H1 (cell line): Measurements from ENCODE around the gene DICER1. TPM values are rescaled to one million over a fixed set of nuclear protein-coding genes. Genes with fewer than 3 reads are reported as not detected.

Experiments used
- CTCF ChIA-PET: fragments of 300-600 bp; sonication (Branson Sonifier 250); formaldehyde crosslinking; loops from one replicate; lab custom pipeline; 2021; ENCODE audit not compliant: partially characterized antibody; lab: Charles Lee
- POLR2A ChIA-PET: fragments of 300-600 bp; sonication (Branson Sonifier 250); formaldehyde crosslinking; loops from one replicate; lab custom pipeline; 2021; ENCODE audit warnings: inconsistent platforms; ENCODE audit not compliant: partially characterized antibody; lab: Charles Lee
- DNase-seq, 2 experiments: peaks; one replicate each; pipeline versions ENCODE4 v3.0.0 to v3.0.0-alpha.2; 2010 to 2022; ENCODE audit warnings: low spot score in 2 of 2, low read depth in 1 of 2, mixed read lengths in 1 of 2
- FAIRE-seq: peaks from 2 replicates; lab custom pipeline; 2011; peaks lifted over from hg19 to GRCh38; lab: Jason Lieb, UNC
- H2AFZ ChIP-seq: 2 replicates; pipeline ENCODE4 v1.8.1; 2012; ENCODE audit warnings: low read length, inconsistent platforms
- H2AK5ac ChIP-seq: 2 replicates; pipeline ENCODE4 v1.6.1; 2013; ENCODE audit warnings: low read depth, low read length
- H2BK120ac ChIP-seq: replicated peaks from 2 replicates; pipeline ENCODE3; 2013; ENCODE audit warnings: low read depth, low read length, inconsistent platforms
- H2BK12ac ChIP-seq: 2 replicates; pipeline ENCODE4 v1.6.1; 2013; ENCODE audit warnings: low read depth, low read length
- H2BK15ac ChIP-seq: 2 replicates; pipeline ENCODE4 v1.6.1; 2013; ENCODE audit warnings: low read length
- H2BK20ac ChIP-seq: 2 replicates; pipeline ENCODE4 v1.6.1; 2013; ENCODE audit warnings: low read length
- H2BK5ac ChIP-seq: 2 replicates; pipeline ENCODE4 v1.6.1; 2013; ENCODE audit warnings: low read depth, low read length
- H3K14ac ChIP-seq: 2 replicates; pipeline ENCODE4 v1.6.1; 2013; ENCODE audit warnings: inconsistent platforms; ENCODE audit not compliant: insufficient read length
- H3K18ac ChIP-seq: 2 replicates; pipeline ENCODE4 v1.6.1; 2013; ENCODE audit warnings: low read length; ENCODE audit errors: extremely low read depth
- H3K23ac ChIP-seq: 2 replicates; pipeline ENCODE4 v1.6.1; 2013; ENCODE audit warnings: inconsistent platforms; ENCODE audit not compliant: insufficient read length
- H3K23me2 ChIP-seq: 2 replicates; pipeline ENCODE4 v1.6.1; 2013; ENCODE audit warnings: low read depth, low read length
- H3K27ac ChIP-seq: 2 replicates; pipeline ENCODE4 v1.6.1; 2011; ENCODE audit warnings: low read depth, low read length, inconsistent platforms
- H3K27me3 ChIP-seq, 4 experiments: replicated peaks in 1 of 4; 1 replicate in 1 of 4; 2 replicates in 3 of 4; pipeline versions ENCODE4 v1.6.1 to v1.8.1; 2011 to 2013; ENCODE audit warnings: low read length in 3 of 4, mild to moderate bottlenecking in 3 of 4, inconsistent platforms in 2 of 4, mixed read lengths in 2 of 4, moderate library complexity in 1 of 4; ENCODE audit not compliant: control insufficient read depth in 3 of 4, insufficient read depth in 3 of 4; ENCODE audit errors: extremely low read depth in 1 of 4
- H3K36me3 ChIP-seq, 4 experiments: 2 replicates each; pipeline versions ENCODE4 v1.6.1 to v1.8.1; 2011 to 2013; ENCODE audit warnings: mild to moderate bottlenecking in 4 of 4, low read length in 3 of 4, moderate library complexity in 2 of 4, control low read depth in 1 of 4, inconsistent platforms in 1 of 4; ENCODE audit not compliant: insufficient read depth in 4 of 4, control insufficient read depth in 2 of 4
- H3K4ac ChIP-seq: replicated peaks from 2 replicates; pipeline ENCODE3; 2013; ENCODE audit warnings: low read length, low read depth, mixed read lengths, inconsistent platforms; ENCODE audit not compliant: insufficient read length
- H3K4me1 ChIP-seq, 4 experiments: replicated peaks in 1 of 4; 1 replicate in 1 of 4; 2 replicates in 3 of 4; pipeline versions ENCODE4 v1.6.1 to v1.8.1; 2011 to 2013; ENCODE audit warnings: low read length in 3 of 4, inconsistent platforms in 2 of 4, mixed read lengths in 1 of 4; ENCODE audit not compliant: insufficient read depth in 4 of 4, control insufficient read depth in 3 of 4
- H3K4me2 ChIP-seq, 2 experiments: 2 replicates each; pipeline versions ENCODE4 v1.6.1 to v1.8.1; 2011 to 2013; ENCODE audit warnings: low read depth in 2 of 2, low read length in 2 of 2, control low read depth in 1 of 2, inconsistent platforms in 1 of 2, mild to moderate bottlenecking in 1 of 2; ENCODE audit not compliant: insufficient read depth in 1 of 2
- H3K4me3 ChIP-seq, 4 experiments: fragments of 200-600, 300-600 bp in 1 of 4; sonication (generic), shearing (Covaris generic), sonication (Bioruptor Twin) in 1 of 4; 2 replicates each; pipeline versions ENCODE4 v1.5.1 to v1.8.1; 2011 to 2016; ENCODE audit warnings: low read length in 4 of 4, low read depth in 3 of 4, control low read depth in 2 of 4, inconsistent platforms in 2 of 4, mild to moderate bottlenecking in 2 of 4, mixed read lengths in 1 of 4, moderate library complexity in 1 of 4; ENCODE audit not compliant: insufficient read depth in 2 of 4; ENCODE audit errors: extremely low read depth in 1 of 4
- H3K56ac ChIP-seq: replicated peaks from 2 replicates; pipeline ENCODE3; 2013; ENCODE audit warnings: low read depth, mild to moderate bottlenecking, mixed read lengths, low read length, inconsistent platforms; ENCODE audit not compliant: insufficient read length
- H3K79me1 ChIP-seq: 2 replicates; pipeline ENCODE4 v1.6.1; 2013; ENCODE audit warnings: low read depth, low read length, control low read depth
- H3K79me2 ChIP-seq, 2 experiments: 2 replicates each; pipeline versions ENCODE4 v1.6.1 to v1.8.1; 2012 to 2013; ENCODE audit warnings: low read length in 2 of 2, mild to moderate bottlenecking in 2 of 2, inconsistent platforms in 1 of 2; ENCODE audit not compliant: insufficient read depth in 2 of 2, control insufficient read depth in 1 of 2
- H3K9ac ChIP-seq, 4 experiments: replicated peaks in 1 of 4; 1 replicate in 1 of 4; 2 replicates in 3 of 4; pipeline versions ENCODE4 v1.6.1 to v1.8.1; 2011 to 2013; ENCODE audit warnings: low read depth in 3 of 4, low read length in 3 of 4, control low read depth in 2 of 4, mild to moderate bottlenecking in 2 of 4, moderate library complexity in 2 of 4, inconsistent platforms in 1 of 4; ENCODE audit errors: extremely low read depth in 1 of 4
- H3K9me3 ChIP-seq, 2 experiments: 2 replicates each; pipeline versions ENCODE4 v1.6.1 to v1.8.1; 2012 to 2013; ENCODE audit warnings: mild to moderate bottlenecking in 2 of 2, moderate library complexity in 2 of 2, control low read depth in 1 of 2, inconsistent platforms in 1 of 2, low read depth in 1 of 2, low read length in 1 of 2, mixed read lengths in 1 of 2; ENCODE audit not compliant: insufficient read depth in 2 of 2
- H4K20me1 ChIP-seq, 2 experiments: replicated peaks in 1 of 2; 2 replicates each; pipeline versions ENCODE3 to v1.8.1; 2011 to 2013; ENCODE audit warnings: inconsistent platforms in 2 of 2, low read length in 2 of 2, mild to moderate bottlenecking in 1 of 2; ENCODE audit not compliant: insufficient read depth in 2 of 2, control insufficient read depth in 1 of 2
- H4K5ac ChIP-seq: 2 replicates; pipeline ENCODE4 v1.6.1; 2013; ENCODE audit warnings: low read length, low read depth, mixed read lengths, inconsistent platforms; ENCODE audit not compliant: insufficient read length
- H4K8ac ChIP-seq: 2 replicates; pipeline ENCODE4 v1.8.0; 2013; ENCODE audit warnings: mild to moderate bottlenecking, moderate library complexity, low read length, inconsistent platforms; ENCODE audit not compliant: insufficient read depth; ENCODE audit errors: extremely low read depth
- H4K91ac ChIP-seq: replicated peaks from 2 replicates; pipeline ENCODE3; 2013; ENCODE audit warnings: low read length, mixed read lengths, inconsistent platforms; ENCODE audit not compliant: insufficient read length
- BACH1 ChIP-seq: IDR thresholded peaks from 2 replicates; pipeline ENCODE4 v1.6.1; 2012; ENCODE audit warnings: low read length, improper control_type of control experiment
- JUND ChIP-seq: IDR thresholded peaks from 2 replicates; pipeline ENCODE4 v1.6.1; 2011; ENCODE audit warnings: mild to moderate bottlenecking, improper control_type of control experiment, low read length
- WGBS, 2 experiments: shearing (Covaris generic) in 1 of 2; methylation state at CpG; one replicate each; pipeline versions ENCODE4 v1.1.6 to v1.1.7; 2013 to 2015; ENCODE audit warnings: low lambda C conversion rate in 2 of 2, mixed read lengths in 2 of 2, inconsistent platforms in 1 of 2, low coverage in 1 of 2, missing lambda C conversion rate in 1 of 2; ENCODE audit not compliant: insufficient replicate concordance in 2 of 2, insufficient coverage in 1 of 2, insufficient read length in 1 of 2; ENCODE audit errors: extremely low coverage in 1 of 2, missing lambda C conversion rate in 1 of 2; 5-methylcytosine and 5-hydroxymethylcytosine counted together
- polyA plus RNA-seq, 7 experiments: library from polyadenylated mRNA; depleted of rRNA in 3 of 7; stranded (reverse) in 5 of 7; unstranded in 2 of 7; fragments of >200 nt in 5 of 7; fragments of 200-250 nt in 2 of 7; gene quantifications; 1 replicate in 5 of 7; 2 replicates in 1 of 7; 4 replicates in 1 of 7; pipeline versions ENCODE4 v1.2.1 to v1.2.3, GENCODE V29; 2011 to 2013; ENCODE audit warnings: missing spikeins in 2 of 7, mixed read lengths in 2 of 7
- total RNA-seq: library from RNA; stranded (reverse); fragmentation: NEBNext Ultra II Directional; extraction: Animal tissue kit (Norgen Biotek cat#: 25700); gene quantifications from 2 replicates; pipeline ENCODE4 v1.2.1, GENCODE V29; 2021

DICER1 gene
- total and polyA plus RNA-seq, 2 of the 8 experiments (the other 6 are each of a cell fraction or from before 2014, with no cell fraction given): 11.9 to 61.8 TPM

- H2BK5ac ChIP-seq: no peak overlapping the region
- H4K5ac ChIP-seq: no peak overlapping the region
- FAIRE-seq (no peak), DNase-seq (no peak)
- no peak overlapping the region for H2BK20ac ChIP-seq
- no peak overlapping the region for H2AFZ ChIP-seq
- no peak overlapping the region for H3K56ac ChIP-seq
- H3K4me1 ChIP-seq: peaks cover 2 to 14% (median 7%) of the 10 kb centered on the region in 4 experiments; a peak in 5 of 7 replicates
- H3K23me2 ChIP-seq: no peaks in the 10 kb centered on the region; the same call in 1 of the 2 replicates
- no peaks in the 10 kb centered on the region for H3K9me3 ChIP-seq
- H4K20me1 ChIP-seq: peaks cover 2 to 4% of the 10 kb centered on the region in 2 experiments
- H3K4me3 ChIP-seq: no peak overlapping the region
- CTCF ChIA-PET: interaction anchor here (0.7 to 0.9 kb wide), 2 partner anchors 21 to 131 kb away, joined by 3 read pairs; no protein-coding TSS in a partner anchor
- H2AK5ac ChIP-seq: no peak overlapping the region
- no peak overlapping the region; a peak in 1 of 4 replicates for H3K4me2 ChIP-seq
- H3K18ac ChIP-seq: no peak overlapping the region
- no peak overlapping the region for H3K23ac ChIP-seq
- H4K8ac ChIP-seq: no peak overlapping the region
- no peak overlapping the region for H3K9ac ChIP-seq
- no peak overlapping the region for H2BK12ac ChIP-seq
- no peak overlapping the region for H3K27ac ChIP-seq
- no peaks in the 10 kb centered on the region for H3K27me3 ChIP-seq
- no peak overlapping the region for H4K91ac ChIP-seq
- H3K4ac ChIP-seq: no peak overlapping the region
- WGBS, 2 experiments: no CpG with 5 or more reads among the region's 1 CpG
- H3K14ac ChIP-seq: no peak overlapping the region
- H3K36me3 ChIP-seq: no peaks in the 10 kb centered on the region
- H3K79me2 ChIP-seq: peaks cover 6 to 95% of the 10 kb centered on the region in 2 experiments; a peak in 3 of 4 replicates
- H2BK15ac ChIP-seq: no peak overlapping the region
- POLR2A ChIA-PET: no interaction called here
- H3K79me1 ChIP-seq: 0 out of 2 replicates have a peak, but pooled peaks cover 2% of the 10 kb centered on the region
- no peak overlapping the region for H2BK120ac ChIP-seq
- no peak for TF ChIP-seq BACH1
- no peak for TF ChIP-seq JUND
Measured at GRCh38 chr14:95138876-95139275, 18.5 kb downstream of the DICER1 start.
